K562 (cell line): ENCODE data around the gene RANGAP1. TPM values are rescaled to one million over a fixed set of nuclear protein-coding genes. Genes with fewer than 3 reads are reported as not detected.

ENCODE experiments used
- NELFE ChIP-seq: IDR thresholded peaks from 2 replicates; pipeline ENCODE4 v1.6.1; 2011; ENCODE audit warnings: mild to moderate bottlenecking; ENCODE audit not compliant: insufficient read depth, insufficient read length
- NR1H2 ChIP-seq: sonication (generic); formaldehyde crosslinking; IDR thresholded peaks from 2 replicates; pipeline ENCODE4 v1.4.0; 2020; ENCODE audit warnings: mild to moderate bottlenecking, missing genetic modification reagents
- TCF7 ChIP-seq: sonication (generic); IDR thresholded peaks from 2 replicates; pipeline ENCODE4 v1.6.1; 2016; ENCODE audit warnings: antibody characterized with exemption, borderline replicate concordance
- ZNF384 ChIP-seq: IDR thresholded peaks from 2 replicates; pipeline ENCODE4 v1.6.1; 2012; ENCODE audit warnings: low read depth, low read length, improper control_type of control experiment
- ZNF407 ChIP-seq: fragments of 450-650 bp; IDR thresholded peaks from 2 replicates; pipeline ENCODE4 v1.6.1; 2016; ENCODE audit warnings: low read depth
- polyA plus RNA-seq, 8 experiments: library from polyadenylated mRNA; depleted of rRNA in 4 of 8; stranded (reverse) in 5 of 8; unstranded in 3 of 8; fragments of >200 nt; fragmentation: Nextera tagmentation in 2 of 8; fragmentation: Illumina TruSeq in 1 of 8; extraction: Ambion mirVana in 2 of 8; extraction: Trizol in 1 of 8; gene quantifications; 2 replicates each; pipeline versions ENCODE4 v1.2.1 to v1.2.3, GENCODE V29; 2011 to 2014; ENCODE audit warnings: inconsistent platforms in 1 of 8, missing spikeins in 1 of 8
- total RNA-seq, 7 experiments: library from RNA; depleted of rRNA in 6 of 7; stranded (reverse); fragments of >200 nt in 6 of 7; fragmentation: Illumina TruSeq in 2 of 7; extraction: Trizol in 2 of 7; gene quantifications; 2 replicates each; pipeline versions ENCODE4 v1.2.1 to v1.2.3, GENCODE V29; 2011 to 2021; ENCODE audit warnings: low replicate concordance in 1 of 7
- TF ChIP-seq, protein P1 (sequence below): sonication (generic); formaldehyde crosslinking; IDR thresholded peaks from 2 replicates; pipeline ENCODE4 v1.8.0; 2023; ENCODE audit warnings: missing genetic modification reagents, mild to moderate bottlenecking, borderline replicate concordance
- TF ChIP-seq, protein P2 (sequence below): sonication (generic); IDR thresholded peaks from 2 replicates; pipeline ENCODE4 v1.6.1; 2016

RANGAP1 gene
- total and polyA plus RNA-seq, 9 of the 15 experiments (the other 6 are each of a cell fraction or from before 2014, with no cell fraction given): 2.1 to 104 (median 50.6) TPM

DNA sequence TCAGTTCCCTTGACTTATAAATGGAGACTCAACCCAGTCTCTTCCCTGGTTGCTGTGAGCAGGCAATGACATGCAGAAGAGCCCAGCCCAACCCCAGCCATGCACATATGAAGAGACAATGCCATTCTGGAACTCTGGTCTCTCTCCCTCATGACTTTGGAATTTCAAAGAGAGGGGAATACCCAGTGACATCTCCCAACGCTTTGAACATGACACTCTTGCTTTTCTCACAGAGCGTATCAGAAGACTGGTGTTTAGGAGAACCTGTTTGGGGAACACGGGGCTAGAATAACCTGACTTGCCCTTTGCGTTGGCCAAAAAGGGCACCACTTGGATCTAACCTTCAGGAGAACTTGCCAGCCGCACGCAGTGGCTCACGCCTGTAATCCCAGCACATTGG, 12.9 kb downstream of the RANGAP1 start (continued):
- TF ChIP-seq, protein P1, sequence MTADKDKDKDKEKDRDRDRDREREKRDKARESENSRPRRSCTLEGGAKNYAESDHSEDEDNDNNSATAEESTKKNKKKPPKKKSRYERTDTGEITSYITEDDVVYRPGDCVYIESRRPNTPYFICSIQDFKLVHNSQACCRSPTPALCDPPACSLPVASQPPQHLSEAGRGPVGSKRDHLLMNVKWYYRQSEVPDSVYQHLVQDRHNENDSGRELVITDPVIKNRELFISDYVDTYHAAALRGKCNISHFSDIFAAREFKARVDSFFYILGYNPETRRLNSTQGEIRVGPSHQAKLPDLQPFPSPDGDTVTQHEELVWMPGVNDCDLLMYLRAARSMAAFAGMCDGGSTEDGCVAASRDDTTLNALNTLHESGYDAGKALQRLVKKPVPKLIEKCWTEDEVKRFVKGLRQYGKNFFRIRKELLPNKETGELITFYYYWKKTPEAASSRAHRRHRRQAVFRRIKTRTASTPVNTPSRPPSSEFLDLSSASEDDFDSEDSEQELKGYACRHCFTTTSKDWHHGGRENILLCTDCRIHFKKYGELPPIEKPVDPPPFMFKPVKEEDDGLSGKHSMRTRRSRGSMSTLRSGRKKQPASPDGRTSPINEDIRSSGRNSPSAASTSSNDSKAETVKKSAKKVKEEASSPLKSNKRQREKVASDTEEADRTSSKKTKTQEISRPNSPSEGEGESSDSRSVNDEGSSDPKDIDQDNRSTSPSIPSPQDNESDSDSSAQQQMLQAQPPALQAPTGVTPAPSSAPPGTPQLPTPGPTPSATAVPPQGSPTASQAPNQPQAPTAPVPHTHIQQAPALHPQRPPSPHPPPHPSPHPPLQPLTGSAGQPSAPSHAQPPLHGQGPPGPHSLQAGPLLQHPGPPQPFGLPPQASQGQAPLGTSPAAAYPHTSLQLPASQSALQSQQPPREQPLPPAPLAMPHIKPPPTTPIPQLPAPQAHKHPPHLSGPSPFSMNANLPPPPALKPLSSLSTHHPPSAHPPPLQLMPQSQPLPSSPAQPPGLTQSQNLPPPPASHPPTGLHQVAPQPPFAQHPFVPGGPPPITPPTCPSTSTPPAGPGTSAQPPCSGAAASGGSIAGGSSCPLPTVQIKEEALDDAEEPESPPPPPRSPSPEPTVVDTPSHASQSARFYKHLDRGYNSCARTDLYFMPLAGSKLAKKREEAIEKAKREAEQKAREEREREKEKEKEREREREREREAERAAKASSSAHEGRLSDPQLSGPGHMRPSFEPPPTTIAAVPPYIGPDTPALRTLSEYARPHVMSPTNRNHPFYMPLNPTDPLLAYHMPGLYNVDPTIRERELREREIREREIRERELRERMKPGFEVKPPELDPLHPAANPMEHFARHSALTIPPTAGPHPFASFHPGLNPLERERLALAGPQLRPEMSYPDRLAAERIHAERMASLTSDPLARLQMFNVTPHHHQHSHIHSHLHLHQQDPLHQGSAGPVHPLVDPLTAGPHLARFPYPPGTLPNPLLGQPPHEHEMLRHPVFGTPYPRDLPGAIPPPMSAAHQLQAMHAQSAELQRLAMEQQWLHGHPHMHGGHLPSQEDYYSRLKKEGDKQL (CRISPR knock-in tag): no peak
- TF ChIP-seq NELFE (no peak), ZNF407 (no peak), TCF7 (no peak), NR1H2 (CRISPR knock-in tag) (no peak), ZNF384 (no peak)
- TF ChIP-seq, protein P2, sequence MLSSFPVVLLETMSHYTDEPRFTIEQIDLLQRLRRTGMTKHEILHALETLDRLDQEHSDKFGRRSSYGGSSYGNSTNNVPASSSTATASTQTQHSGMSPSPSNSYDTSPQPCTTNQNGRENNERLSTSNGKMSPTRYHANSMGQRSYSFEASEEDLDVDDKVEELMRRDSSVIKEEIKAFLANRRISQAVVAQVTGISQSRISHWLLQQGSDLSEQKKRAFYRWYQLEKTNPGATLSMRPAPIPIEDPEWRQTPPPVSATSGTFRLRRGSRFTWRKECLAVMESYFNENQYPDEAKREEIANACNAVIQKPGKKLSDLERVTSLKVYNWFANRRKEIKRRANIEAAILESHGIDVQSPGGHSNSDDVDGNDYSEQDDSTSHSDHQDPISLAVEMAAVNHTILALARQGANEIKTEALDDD: no peak
